Measurements from ENCODE around the gene PGA3.

Gene PGA3

GRCh38 chr11:61158691-61159381 is 44.5 kb upstream of the PGA3 start:
- no peak for TF ChIP-seq POU6F1 (CRISPR knock-in tag; IDR thresholded peaks at IDR 0.05; ENCODE audit: borderline replicate concordance, low read depth)
- no peak for TF ChIP-seq ZNF8 (CRISPR knock-in tag; IDR thresholded peaks at IDR 0.05)
- no peak for TF ChIP-seq TSHZ2 (CRISPR knock-in tag; IDR thresholded peaks at IDR 0.05)
- no peak for TF ChIP-seq SNAI2 (CRISPR knock-in tag; IDR thresholded peaks at IDR 0.05)
- no peak for TF ChIP-seq ZNF565 (CRISPR knock-in tag; conservative IDR thresholded peaks at IDR 0.05; ENCODE audit: low read depth)
- peak; percentile 68 for TF ChIP-seq ISL1 (CRISPR knock-in tag; IDR thresholded peaks at IDR 0.05)
- TF ChIP-seq PATZ1 (CRISPR knock-in tag; IDR thresholded peaks at IDR 0.05; ENCODE audit: borderline replicate concordance) = no peak
- no peak for TF ChIP-seq ZFP3 (CRISPR knock-in tag; IDR thresholded peaks at IDR 0.05)
- no peak for ATAC-seq

GRCh38 chr11:61160487-61161189 is 42.7 kb upstream of the PGA3 start:
- no peak for ATAC-seq
- TF ChIP-seq ARNTL (CRISPR knock-in tag; IDR thresholded peaks at IDR 0.05; ENCODE audit: borderline replicate concordance, low read depth) (no peak), PATZ1 (CRISPR knock-in tag; IDR thresholded peaks at IDR 0.05; ENCODE audit: borderline replicate concordance) (peak; percentile 14; the same call in 1 of the 2 replicates), ZC3H10 (CRISPR knock-in tag; IDR thresholded peaks at IDR 0.05) (no peak), GLIS3 (CRISPR knock-in tag; IDR thresholded peaks at IDR 0.05) (0 out of 2 replicates have a peak, but pooled peaks have one; percentile 21), TCF4 (CRISPR knock-in tag; IDR thresholded peaks at IDR 0.05; ENCODE audit: borderline replicate concordance) (no peak), POU6F1 (CRISPR knock-in tag; IDR thresholded peaks at IDR 0.05; ENCODE audit: borderline replicate concordance, low read depth) (no peak), ZFP3 (CRISPR knock-in tag; IDR thresholded peaks at IDR 0.05) (no peak)

GRCh38 chr11:61161190-61162091 is 41.9 kb upstream of the PGA3 start, which contains the start of gene VPS37C:
VPS37C (minus strand) TSS chr11:61161426; CDS start chr11:61138829, 22,597 bp downstream.
- peak; percentile 95 for ATAC-seq
- TF ChIP-seq POU6F1 (CRISPR knock-in tag; IDR thresholded peaks at IDR 0.05; ENCODE audit: borderline replicate concordance, low read depth) = no peak
- 0 out of 2 replicates have a peak, but pooled peaks have one; percentile 28 for TF ChIP-seq TSHZ2 (CRISPR knock-in tag; IDR thresholded peaks at IDR 0.05)
- TF ChIP-seq CSRNP3 (CRISPR knock-in tag; IDR thresholded peaks at IDR 0.05) = no peak
